PC-3 (cell line): Measurements from ENCODE around the gene PFKFB4. TPM values are rescaled to one million over a fixed set of nuclear protein-coding genes. Genes with fewer than 3 reads are reported as not detected.

Experiments
- ATAC-seq: fragments of 200-7000 bp; cut with Tn5 transposase; 2 replicates; pipeline ENCODE4 v1.9.1; 2020; ENCODE audit warnings: mild to moderate bottlenecking, moderate library complexity
- BruUV-seq: library from RNA; stranded (reverse); fragments of 400-500 nt; replicated peaks from 2 replicates; lab custom pipeline; 2021; lab: Mats Ljungman, UMichigan
- CTCF ChIA-PET: fragments of 300-600 bp; sonication (Branson Sonifier 250); formaldehyde crosslinking; loops from one replicate; lab custom pipeline; 2022; ENCODE audit warnings: antibody characterized with exemption; lab: Charles Lee
- POLR2A ChIA-PET: fragments of 300-600 bp; sonication (Branson Sonifier 250); formaldehyde crosslinking; loops from one replicate; lab custom pipeline; 2022; ENCODE audit warnings: antibody characterized with exemption; ENCODE audit not compliant: unreplicated experiment; lab: Charles Lee
- DNase-seq: peaks from one replicate; pipeline ENCODE4 v3.0.0-alpha.2; 2015
- H2AFZ ChIP-seq: fragments of 300-600 bp; sonication (generic); 2 replicates; pipeline ENCODE4 v1.6.0; 2016; ENCODE audit warnings: antibody characterized with exemption, low read length
- H3F3A ChIP-seq: fragments of 300-600 bp; sonication (generic); one replicate; pipeline ENCODE4 v1.6.0; 2017; ENCODE audit warnings: antibody characterized with exemption, low read length, control low read depth, mild to moderate bottlenecking; ENCODE audit not compliant: unreplicated experiment
- H3K27ac ChIP-seq: fragments of 300-600 bp; sonication (generic); 2 replicates; pipeline ENCODE4 v1.5.1; 2016; ENCODE audit warnings: mild to moderate bottlenecking, low read length
- H3K27me3 ChIP-seq: fragments of 300-600 bp; sonication (generic); 2 replicates; pipeline ENCODE4 v1.6.1; 2016; ENCODE audit warnings: low read length, mixed read lengths
- H3K36me3 ChIP-seq: fragments of 300-600 bp; sonication (generic); 2 replicates; pipeline ENCODE4 v1.6.1; 2016; ENCODE audit warnings: low read depth, mixed run types, low read length, mixed read lengths
- H3K4me1 ChIP-seq: fragments of 300-600 bp; sonication (generic); 2 replicates; pipeline ENCODE4 v1.5.1; 2016; ENCODE audit warnings: low read length; ENCODE audit not compliant: insufficient read depth
- H3K4me2 ChIP-seq: fragments of 300-600 bp; sonication (generic); 2 replicates; pipeline ENCODE4 v1.6.0; 2016; ENCODE audit warnings: low read length
- H3K4me3 ChIP-seq: fragments of 300-600 bp; sonication (generic); 2 replicates; pipeline ENCODE4 v1.5.1; 2016; ENCODE audit warnings: mild to moderate bottlenecking, low read length, mixed read lengths
- H3K79me2 ChIP-seq: fragments of 300-600 bp; sonication (generic); 2 replicates; pipeline ENCODE4 v1.6.1; 2017; ENCODE audit warnings: low read length, mixed read lengths
- H3K9ac ChIP-seq: fragments of 300-600 bp; sonication (generic); 2 replicates; pipeline ENCODE4 v1.6.0; 2016; ENCODE audit warnings: mild to moderate bottlenecking, low read length
- H3K9me2 ChIP-seq: fragments of 300-600 bp; sonication (generic); replicated peaks from 2 replicates; pipeline ENCODE4 v1.6.1; 2016; ENCODE audit warnings: mixed run types, low read length, mixed read lengths
- H3K9me3 ChIP-seq: fragments of 300-600 bp; sonication (generic); 2 replicates; pipeline ENCODE4 v1.6.1; 2016; ENCODE audit warnings: low read length, mixed read lengths
- H4K20me1 ChIP-seq: fragments of 300-600 bp; sonication (generic); 2 replicates; pipeline ENCODE4 v1.6.1; 2016; ENCODE audit warnings: low read length, mixed read lengths
- CTCF ChIP-seq: fragments of 300-600 bp; sonication (generic); conservative IDR thresholded peaks from 2 replicates; pipeline ENCODE4 v1.5.1; 2017; ENCODE audit warnings: antibody characterized with exemption, low read depth, mild to moderate bottlenecking, low read length
- EZH2 ChIP-seq: fragments of 300-600 bp; sonication (generic); IDR thresholded peaks from one replicate; pipeline ENCODE4 v1.6.1; 2017; ENCODE audit warnings: antibody characterized with exemption, mild to moderate bottlenecking, low read length; ENCODE audit not compliant: unreplicated experiment
- EZH2phosphoT487 ChIP-seq: fragments of 300-600 bp; sonication (generic); IDR thresholded peaks from 2 replicates; pipeline ENCODE4 v1.6.1; 2018; ENCODE audit warnings: mild to moderate bottlenecking, antibody characterized with exemption, low read length, borderline replicate concordance
- intact Hi-C: fragments of 100-400 bp; cut with micrococcal nuclease; formaldehyde crosslinking; loops from 2 replicates; pipeline ENCODE4 v1.9.0; 2023
- total RNA-seq: library from RNA; depleted of rRNA; stranded (reverse); fragments of >200 nt; gene quantifications from 2 replicates; pipeline ENCODE4 v1.2.3, GENCODE V29; 2014

PFKFB4 gene
- total RNA-seq, 1 experiment from 2014 or later: 33.5 TPM

GRCh38 chr3:48566401-48566760 lies 9.8 kb upstream of the PFKFB4 start:
- no peaks in the 10 kb centered on the region for H3K36me3 ChIP-seq
- no peak overlapping the region for H3K9ac ChIP-seq
- POLR2A ChIA-PET: no interaction called here

GRCh38 chr3:48565591-48566400 lies 9.2 kb upstream of the PFKFB4 start:
- Histone ChIP-seq H2AFZ (no peak overlapping the region), H4K20me1 (no peaks in the 10 kb centered on the region), H3K9ac (peak overlapping the region; percentile 2; the same call in 1 of the 2 replicates), H3K4me2 (peak overlapping the region; percentile 27), H3F3A (no peaks in the 10 kb centered on the region), H3K27ac (peak overlapping the region; percentile 51), H3K79me2 (no peaks in the 10 kb centered on the region), H3K36me3 (no peaks in the 10 kb centered on the region), H3K9me3 (no peaks in the 10 kb centered on the region), H3K4me1 (peaks cover 38% of the 10 kb centered on the region), H3K9me2 (no peaks in the 10 kb centered on the region), H3K27me3 (no peaks in the 10 kb centered on the region), H3K4me3 (no peak overlapping the region)
- intact Hi-C loops: no loop called here
- TF ChIP-seq EZH2 (no peak), CTCF (no peak)
- peak; percentile 85 for DNase-seq
- ChIA-PET CTCF (no interaction called here), POLR2A (no interaction called here)
- peak; percentile 81 for ATAC-seq
- BruUV-seq: no TSS peak

More at GRCh38 chr3:48566401-48566760, 9.8 kb upstream of the PFKFB4 start:
- BruUV-seq: no TSS peak
- Histone ChIP-seq H3K4me2 (no peak overlapping the region), H3K27me3 (no peaks in the 10 kb centered on the region), H2AFZ (no peak overlapping the region), H3F3A (no peaks in the 10 kb centered on the region), H3K9me2 (no peaks in the 10 kb centered on the region), H3K4me3 (no peak overlapping the region), H4K20me1 (no peaks in the 10 kb centered on the region), H3K4me1 (peaks cover 38% of the 10 kb centered on the region), H3K27ac (peak overlapping the region; percentile 45), H3K79me2 (no peaks in the 10 kb centered on the region), H3K9me3 (no peaks in the 10 kb centered on the region)
- TF ChIP-seq EZH2phosphoT487: no peak
- no peak for TF ChIP-seq CTCF
- TF ChIP-seq EZH2: no peak
- CTCF ChIA-PET: no interaction called here
- intact Hi-C loops: no loop called here
- DNase-seq (no peak), ATAC-seq (no peak)

GRCh38 chr3:48565186-48565585 lies 8.6 kb upstream of the PFKFB4 start:
- no peaks in the 10 kb centered on the region for H3K36me3 ChIP-seq
- TF ChIP-seq EZH2 (no peak), CTCF (no peak), EZH2phosphoT487 (no peak)
- H4K20me1 ChIP-seq: no peaks in the 10 kb centered on the region
- intact Hi-C loops: no loop called here
- ChIA-PET CTCF (no interaction called here), POLR2A (no interaction called here)
- H2AFZ ChIP-seq: no peak overlapping the region
- DNase-seq (no peak), ATAC-seq (no peak)
- peak overlapping the region; percentile 51 for H3K27ac ChIP-seq
- H3K9ac ChIP-seq: no peak overlapping the region
- no peaks in the 10 kb centered on the region for H3K27me3 ChIP-seq
- no peaks in the 10 kb centered on the region for H3K9me2 ChIP-seq
- no peak overlapping the region for H3K4me2 ChIP-seq
- H3K9me3 ChIP-seq: no peaks in the 10 kb centered on the region
- no TSS peak for BruUV-seq
- H3K4me3 ChIP-seq: no peak overlapping the region
- H3F3A ChIP-seq: no peaks in the 10 kb centered on the region
- H3K79me2 ChIP-seq: no peaks in the 10 kb centered on the region
- peaks cover 38% of the 10 kb centered on the region for H3K4me1 ChIP-seq
